NCI-H2107 treated with DMSO at 0.1 percent for 48 hours (cell line): ENCODE results near the gene LIN37.
A peak's percentile ranks its signal among the peaks of the same experiment; 100 is the strongest.
"Not testable (repeated sequence)": the region's sequence is repeated elsewhere in the genome, so short reads cannot be mapped to it uniquely, and the experiment has no call there.

Source experiments
- DNase-seq: peaks from one replicate; lab custom pipeline; 2025; ENCODE audit not compliant: unreplicated experiment; lab: John Stamatoyannopoulos, UW

The LIN37 gene

GRCh38 chr19:35772362-35772761 is 24.0 kb downstream of the LIN37 start:
- not testable (repeated sequence) for DNase-seq

- DNase-seq, result no peak
Measured at GRCh38 chr19:35773020-35773806, 24.8 kb downstream of the LIN37 start.

GRCh38 chr19:35774274-35775045 is 26.1 kb downstream of the LIN37 start:
- DNase-seq, result no peak

- DNase-seq, result no peak
Measured at GRCh38 chr19:35775046-35775297, 26.6 kb downstream of the LIN37 start.

GRCh38 chr19:35775298-35776101 is 27.1 kb downstream of the LIN37 start, which contains the start of gene ARHGAP33:
Gene ARHGAP33 (plus strand): TSS chr19:35775564. CDS start chr19:35775659, 95 bp downstream.
- DNase-seq, result peak; percentile 93

GRCh38 chr19:35776102-35776788 is 27.9 kb downstream of the LIN37 start:
- no peak for DNase-seq

GRCh38 chr19:35777086-35777841 is 28.9 kb downstream of the LIN37 start:
- DNase-seq, result no peak

- no peak for DNase-seq
Measured at GRCh38 chr19:35777961-35778360, 29.6 kb downstream of the LIN37 start.

GRCh38 chr19:35779033-35779432 is 30.7 kb downstream of the LIN37 start:
- peak; percentile 4 for DNase-seq

- DNase-seq, result no peak
Measured at GRCh38 chr19:35780058-35780457, 31.7 kb downstream of the LIN37 start.

- no peak for DNase-seq
Measured at GRCh38 chr19:35780717-35781116, 32.3 kb downstream of the LIN37 start.

- DNase-seq, result no peak
Measured at GRCh38 chr19:35781650-35782049, 33.3 kb downstream of the LIN37 start.

GRCh38 chr19:35782589-35782988 is 34.2 kb downstream of the LIN37 start:
- no peak for DNase-seq

- no peak for DNase-seq
Measured at GRCh38 chr19:35783469-35784434, 35.4 kb downstream of the LIN37 start.

GRCh38 chr19:35784503-35785338 is 36.3 kb downstream of the LIN37 start:
- DNase-seq, result no peak

- no peak for DNase-seq
Measured at GRCh38 chr19:35785339-35785627, 36.9 kb downstream of the LIN37 start.

- no peak for DNase-seq
Measured at GRCh38 chr19:35786299-35787160, 38.2 kb downstream of the LIN37 start.
